Mesodermal cell (in vitro differentiated cells): ENCODE data around the gene RAB7B. TPM values are rescaled to one million over a fixed set of nuclear protein-coding genes. Genes with fewer than 3 reads are reported as not detected.
"Not testable (repeated sequence)": the region's sequence is repeated elsewhere in the genome, so short reads cannot be mapped to it uniquely, and the experiment has no call there.

Experiments used
- H3K27ac ChIP-seq: 2 replicates; pipeline ENCODE4 v1.7.0; 2013; ENCODE audit warnings: mild to moderate bottlenecking, low read depth, low read length, moderate library complexity; ENCODE audit not compliant: severe bottlenecking
- H3K36me3 ChIP-seq: 2 replicates; pipeline ENCODE4 v1.7.1; 2013; ENCODE audit warnings: mild to moderate bottlenecking, low read length, moderate library complexity; ENCODE audit not compliant: control insufficient read depth, insufficient read depth
- H3K4me1 ChIP-seq: one replicate; pipeline ENCODE4 v1.7.1; 2013; ENCODE audit warnings: mild to moderate bottlenecking, low read length; ENCODE audit not compliant: insufficient read depth, control insufficient read depth, poor library complexity, severe bottlenecking
- H3K4me3 ChIP-seq: 2 replicates; pipeline ENCODE4 v1.7.0; 2013; ENCODE audit warnings: low read length, control low read depth, mild to moderate bottlenecking; ENCODE audit not compliant: insufficient read depth, poor library complexity, severe bottlenecking; ENCODE audit errors: extremely low read depth
- H3K9me3 ChIP-seq: 2 replicates; pipeline ENCODE4 v1.7.1; 2013; ENCODE audit warnings: mild to moderate bottlenecking, low read length, moderate library complexity; ENCODE audit not compliant: control insufficient read depth
- WGBS, 2 experiments: methylation state at CpG; one replicate each; pipeline ENCODE4 v1.1.5; 2013; ENCODE audit warnings: missing lambda C conversion rate in 2 of 2; ENCODE audit not compliant: insufficient coverage in 2 of 2; 5-methylcytosine and 5-hydroxymethylcytosine counted together
- polyA plus RNA-seq, 2 experiments: library from polyadenylated mRNA; stranded (reverse); fragments of 50-300 nt; gene quantifications; one replicate each; pipeline ENCODE4 v1.2.3, GENCODE V29; 2013

RAB7B gene
- polyA plus RNA-seq (2013, experiment 1 of 2) = 2.4 TPM
- polyA plus RNA-seq (2013, experiment 2 of 2) = 1.6 TPM

DNA sequence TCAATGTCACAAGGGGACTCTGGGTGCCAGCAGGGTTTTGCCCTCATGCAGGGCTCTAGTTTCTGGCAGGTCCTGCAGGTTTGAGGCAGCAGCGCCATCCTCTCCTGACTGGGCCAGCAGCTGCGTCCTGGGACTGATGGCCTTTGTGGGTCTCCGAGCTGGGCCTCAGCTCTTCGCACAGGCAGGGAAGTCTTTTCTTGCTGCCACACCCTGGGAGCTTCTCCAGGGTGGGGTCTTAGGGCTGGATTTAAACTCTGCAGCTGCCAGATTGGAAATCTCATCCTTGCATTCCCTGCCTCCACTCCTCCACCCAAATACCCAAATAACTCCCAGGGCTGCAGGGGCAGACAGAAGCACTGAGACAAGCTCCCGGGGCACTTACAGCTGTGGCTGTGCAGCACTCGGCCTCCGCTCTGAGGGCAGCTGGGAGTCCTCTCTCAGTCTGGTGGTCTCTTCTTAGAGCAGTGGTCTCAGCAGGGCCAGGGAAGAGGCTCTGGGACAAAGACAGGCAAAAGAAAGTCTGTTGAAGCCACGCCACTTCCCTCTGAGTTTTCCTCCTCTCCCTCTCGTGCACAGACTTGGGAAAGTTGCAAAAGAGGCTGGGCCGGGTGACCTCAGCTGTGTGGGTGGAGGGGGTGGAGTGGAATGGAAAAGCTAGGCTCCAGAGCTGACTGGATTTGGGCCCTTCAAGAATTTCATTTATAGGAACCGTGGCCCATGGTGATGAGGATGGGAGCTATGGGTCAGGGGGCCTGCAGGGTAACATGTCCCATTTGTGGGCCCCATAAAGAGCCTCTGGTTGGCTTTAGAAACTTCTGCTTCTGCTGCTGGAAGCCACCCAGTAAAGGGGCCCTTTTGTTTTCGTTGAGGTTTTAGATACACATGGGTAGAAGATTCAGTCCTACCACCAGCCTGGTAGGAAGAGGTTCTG is at the start of gene RAB7B:
RAB7B (minus strand) TSS at position 525 of the 931 bp plus-strand sequence. CDS start 9,260 bp downstream, outside the sequence.
- H3K27ac ChIP-seq = peak within 1 kb of the TSS; percentile 81
- 81 to 85% methylated on average over 8 of the region's 12 CpGs for WGBS, 2 experiments
- no peaks in the 10 kb centered on the region for H3K36me3 ChIP-seq
- H3K4me3 ChIP-seq = no peak within 1 kb of the TSS
- peaks cover 27% of the 10 kb centered on the region for H3K4me1 ChIP-seq
- H3K9me3 ChIP-seq = peaks cover 6% of the 10 kb centered on the region

DNA sequence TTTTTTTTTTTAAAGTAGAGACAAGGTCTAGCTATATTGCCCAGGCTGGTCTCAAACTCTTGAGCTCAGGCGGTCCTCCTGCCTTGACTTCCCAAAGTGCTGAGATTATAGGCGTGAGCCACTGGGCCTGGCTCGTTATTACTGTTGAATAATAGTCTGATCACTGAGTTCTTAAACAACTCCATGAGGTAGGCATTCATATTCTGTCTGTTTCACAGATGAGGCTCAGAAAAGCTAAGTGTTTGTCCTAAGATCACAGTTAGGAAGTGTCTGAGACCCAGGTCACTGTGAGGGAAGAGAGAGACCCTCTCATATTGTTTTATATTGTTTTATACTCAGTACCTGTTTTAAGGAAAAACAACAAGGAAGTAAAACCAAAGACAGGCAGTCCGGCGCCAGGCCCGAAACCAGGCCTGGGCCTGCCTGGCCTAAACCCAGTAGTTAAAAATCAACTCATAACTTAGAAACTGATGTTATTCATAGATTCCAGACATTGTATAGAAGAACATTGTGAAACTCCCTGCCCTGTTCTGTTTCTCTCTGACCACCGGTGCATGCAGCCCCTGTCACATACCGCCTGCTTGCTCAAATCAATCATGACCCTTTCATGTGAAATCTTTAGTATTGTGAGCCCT is 49.2 kb upstream of the RAB7B start:
- WGBS, 2 experiments = 82 to 91% methylated on average over 3 of the region's 8 CpGs
- H3K36me3 ChIP-seq, H3K9me3 ChIP-seq, H3K4me3 ChIP-seq, H3K27ac ChIP-seq, H3K4me1 ChIP-seq: not testable (repeated sequence)

- no peaks in the 10 kb centered on the region for H3K9me3 ChIP-seq
- H3K4me1 ChIP-seq = no peaks in the 10 kb centered on the region
- H3K36me3 ChIP-seq = no peaks in the 10 kb centered on the region
- 84 to 100% methylated on average over 3 of the region's 6 CpGs for WGBS, 2 experiments
- no peak overlapping the region for H3K27ac ChIP-seq
- no peak overlapping the region for H3K4me3 ChIP-seq
Observed at GRCh38 chr1:206050655-206051235, 47.5 kb upstream of the RAB7B start.

GRCh38 chr1:206049919-206050600 is 46.9 kb upstream of the RAB7B start:
- H3K27ac ChIP-seq = no peak overlapping the region
- 100% methylated on average over 1 of the region's 3 CpGs; no CpG with 5 or more reads in 1 of the 2 experiments for WGBS, 2 experiments
- no peaks in the 10 kb centered on the region for H3K4me1 ChIP-seq
- H3K9me3 ChIP-seq = no peaks in the 10 kb centered on the region
- H3K36me3 ChIP-seq = no peaks in the 10 kb centered on the region
- H3K4me3 ChIP-seq = no peak overlapping the region

- Histone ChIP-seq H3K4me3 (no peak overlapping the region), H3K4me1 (no peaks in the 10 kb centered on the region), H3K27ac (no peak overlapping the region), H3K36me3 (no peaks in the 10 kb centered on the region), H3K9me3 (no peaks in the 10 kb centered on the region)
Observed at GRCh38 chr1:206049293-206049692, 46.1 kb upstream of the RAB7B start.

DNA sequence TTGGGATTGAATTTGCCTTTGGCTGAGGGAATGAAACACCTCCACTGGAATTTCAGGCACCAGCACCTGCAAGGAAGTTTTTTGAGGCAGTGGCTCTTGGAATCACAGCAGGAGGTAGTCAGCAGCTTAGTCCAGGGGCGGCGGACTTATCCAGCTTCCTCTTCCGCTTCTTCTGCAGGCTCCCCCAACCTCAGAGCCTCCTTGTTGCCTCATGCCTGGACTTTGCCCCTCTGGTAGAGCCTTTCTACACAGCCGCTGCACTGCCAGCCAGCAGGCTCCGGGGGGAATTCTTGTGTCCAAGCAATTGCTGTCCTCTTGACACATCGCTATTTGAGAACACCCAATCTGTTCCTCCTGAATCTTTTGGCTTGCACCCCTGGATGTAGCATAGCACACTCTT is 45.4 kb upstream of the RAB7B start:
- Histone ChIP-seq H3K4me1 (no peaks in the 10 kb centered on the region), H3K36me3 (no peaks in the 10 kb centered on the region), H3K4me3 (no peak overlapping the region), H3K9me3 (no peaks in the 10 kb centered on the region), H3K27ac (no peak overlapping the region)
- WGBS, 2 experiments = 75 to 86% methylated on average over 4 to 6 of the region's 6 CpGs

DNA sequence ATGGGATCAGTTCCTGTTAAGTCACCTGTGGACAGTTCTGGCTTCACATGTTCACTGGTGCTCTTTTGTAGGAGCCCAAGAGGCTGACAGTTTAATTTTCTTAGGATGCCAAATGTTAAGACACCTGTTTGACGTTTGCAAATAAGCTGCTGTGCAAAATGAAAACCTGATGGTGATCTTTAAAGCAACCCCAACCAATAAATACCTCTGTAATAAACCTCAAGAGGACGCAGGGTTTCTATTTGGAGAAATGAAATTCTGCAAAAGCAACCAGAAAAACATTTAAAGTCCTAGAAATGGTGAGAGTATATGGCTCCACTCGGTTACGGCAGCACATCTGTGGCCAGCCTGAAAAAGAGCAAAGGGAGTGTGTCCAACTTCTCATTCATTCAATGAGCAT is 44.1 kb upstream of the RAB7B start:
- 100% methylated on average over 2 of the region's 4 CpGs for WGBS, 2 experiments
- Histone ChIP-seq H3K36me3 (no peaks in the 10 kb centered on the region), H3K4me1 (no peaks in the 10 kb centered on the region), H3K4me3 (no peak overlapping the region), H3K9me3 (no peaks in the 10 kb centered on the region), H3K27ac (no peak overlapping the region)

GRCh38 chr1:206041640-206042039 is 38.4 kb upstream of the RAB7B start:
- no peak overlapping the region for H3K27ac ChIP-seq
- H3K9me3 ChIP-seq = no peaks in the 10 kb centered on the region
- H3K4me1 ChIP-seq = no peaks in the 10 kb centered on the region
- no peaks in the 10 kb centered on the region for H3K36me3 ChIP-seq
- H3K4me3 ChIP-seq = no peak overlapping the region
- 60 to 66% methylated on average over 4 to 6 of the region's 7 CpGs for WGBS, 2 experiments

DNA sequence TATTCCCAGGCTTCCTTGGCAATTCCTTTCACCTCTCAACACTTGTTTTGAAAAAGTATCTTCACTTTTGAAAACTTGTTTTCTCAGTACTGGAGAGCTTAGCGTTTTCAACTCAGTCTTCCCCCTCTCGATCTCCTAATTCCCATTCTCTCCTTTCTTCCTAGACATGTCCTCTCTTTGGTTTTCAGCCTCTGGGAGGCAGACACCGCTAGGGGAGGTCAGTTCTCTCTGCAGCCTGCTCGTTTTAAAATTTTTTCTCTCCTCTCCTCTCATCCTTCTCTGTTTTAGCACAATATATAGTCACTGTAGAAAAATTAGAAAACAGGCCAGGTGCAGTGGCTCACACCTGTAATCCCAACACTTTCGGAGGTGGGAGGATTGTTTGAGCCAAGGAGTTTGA is 37.1 kb upstream of the RAB7B start:
- 48 to 70% methylated on average over 3 to 4 of the region's 5 CpGs for WGBS, 2 experiments
- Histone ChIP-seq H3K36me3 (no peaks in the 10 kb centered on the region), H3K27ac (no peak overlapping the region), H3K4me1 (no peaks in the 10 kb centered on the region), H3K9me3 (no peaks in the 10 kb centered on the region), H3K4me3 (no peak overlapping the region)

GRCh38 chr1:206039046-206039973 is 36.1 kb upstream of the RAB7B start:
- WGBS, 2 experiments = 73 to 85% methylated on average over 2 to 3 of the region's 7 CpGs
- no peak overlapping the region for H3K4me3 ChIP-seq
- no peaks in the 10 kb centered on the region for H3K4me1 ChIP-seq
- no peaks in the 10 kb centered on the region for H3K9me3 ChIP-seq
- H3K27ac ChIP-seq = no peak overlapping the region
- no peaks in the 10 kb centered on the region for H3K36me3 ChIP-seq
